SK-N-MC (cell line): ENCODE results near the gene NEDD4.

Experiments used
- EZH2 ChIP-seq: fragments of 200-600 bp; sonication (generic); IDR thresholded peaks from one replicate; pipeline ENCODE4 v1.6.1; 2017; ENCODE audit warnings: antibody characterized with exemption
- FOXP2 ChIP-seq: optimal IDR thresholded peaks from 2 replicates; pipeline ENCODE3; 2011; ENCODE audit warnings: mild to moderate bottlenecking, moderate library complexity; ENCODE audit not compliant: insufficient read depth; ENCODE audit errors: extremely low read length, control extremely low read depth
- POLR2AphosphoS5 ChIP-seq: IDR thresholded peaks from 2 replicates; pipeline ENCODE4 v1.6.1; 2012; ENCODE audit warnings: mild to moderate bottlenecking, low read depth, low read length, borderline replicate concordance

DNA sequence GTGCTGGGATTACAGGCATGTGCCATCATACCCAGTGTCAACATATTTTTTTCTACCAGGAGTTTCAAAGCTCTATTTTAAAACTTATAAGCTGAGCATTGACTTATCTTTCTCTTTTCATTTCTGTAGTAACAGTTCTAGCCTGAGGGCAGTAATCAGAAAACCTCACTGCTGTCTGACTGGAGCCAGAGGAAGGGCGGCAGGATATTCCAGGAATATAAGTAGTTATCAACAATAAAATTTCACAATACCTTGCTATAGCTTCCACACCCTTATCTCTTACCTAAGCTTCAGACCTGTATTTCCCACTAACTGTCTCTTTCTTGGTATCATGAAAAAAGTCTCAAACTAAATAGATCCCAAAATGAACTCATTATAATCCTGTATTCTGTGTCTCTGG, 5.1 kb upstream of the NEDD4 start:
- TF ChIP-seq POLR2AphosphoS5 (no peak), EZH2 (no peak), FOXP2 (no peak)
